Neuronal stem cell (in vitro differentiated cells): ENCODE measurements around the gene CD200R1L.

ENCODE experiments used
- DNase-seq: peaks from one replicate; pipeline ENCODE4 v3.0.0-alpha.2; 2013; ENCODE audit warnings: low spot score
- H2AFZ ChIP-seq: one replicate; pipeline ENCODE4 v1.6.1; 2013; ENCODE audit warnings: mild to moderate bottlenecking, low read length, inconsistent platforms
- H2AK5ac ChIP-seq: 2 replicates; pipeline ENCODE4 v1.6.1; 2013; ENCODE audit warnings: low read depth, mild to moderate bottlenecking, inconsistent platforms, low read length, moderate library complexity, mixed read lengths
- H2BK120ac ChIP-seq: 2 replicates; pipeline ENCODE4 v1.6.1; 2013; ENCODE audit warnings: low read depth, mild to moderate bottlenecking, inconsistent platforms, low read length, moderate library complexity, mixed read lengths
- H2BK12ac ChIP-seq: one replicate; pipeline ENCODE4 v1.6.1; 2013; ENCODE audit warnings: low read length, inconsistent platforms
- H2BK15ac ChIP-seq: 2 replicates; pipeline ENCODE4 v1.6.1; 2013; ENCODE audit warnings: mild to moderate bottlenecking, low read length, inconsistent platforms, mixed read lengths
- H2BK5ac ChIP-seq: one replicate; pipeline ENCODE4 v1.6.1; 2013; ENCODE audit warnings: inconsistent platforms, mild to moderate bottlenecking, low read length, moderate library complexity
- H3K14ac ChIP-seq: one replicate; pipeline ENCODE4 v1.6.1; 2013; ENCODE audit warnings: low read length, inconsistent platforms
- H3K18ac ChIP-seq: 2 replicates; pipeline ENCODE4 v1.6.1; 2013; ENCODE audit warnings: low read length, inconsistent platforms
- H3K23ac ChIP-seq: 2 replicates; pipeline ENCODE4 v1.6.1; 2013; ENCODE audit warnings: low read depth, mild to moderate bottlenecking, mixed read lengths, low read length, inconsistent platforms; ENCODE audit not compliant: poor library complexity
- H3K27ac ChIP-seq: replicated peaks from 3 replicates; pipeline ENCODE4 v1.5.1; 2013; ENCODE audit warnings: low read length, inconsistent platforms
- H3K27me3 ChIP-seq, 3 experiments: 2 replicates each; pipeline ENCODE4 v1.6.1; 2013; ENCODE audit warnings: low read length in 3 of 3, mild to moderate bottlenecking in 2 of 3, inconsistent platforms in 1 of 3, low read depth in 1 of 3, mixed read lengths in 1 of 3, moderate library complexity in 1 of 3; ENCODE audit not compliant: control insufficient read depth in 3 of 3, insufficient read depth in 3 of 3
- H3K36me3 ChIP-seq, 2 donors: replicated peaks in 1 of 2; 2 replicates each; pipeline ENCODE4 v1.6.1; 2013; ENCODE audit warnings: low read length in 2 of 2; ENCODE audit not compliant: control insufficient read depth in 2 of 2, insufficient read depth in 2 of 2
- H3K4ac ChIP-seq: 2 replicates; pipeline ENCODE4 v1.6.1; 2013; ENCODE audit warnings: inconsistent platforms, mild to moderate bottlenecking, low read length, moderate library complexity
- H3K4me1 ChIP-seq, 2 donors: 1 replicate in 1 of 2; 2 replicates in 1 of 2; pipeline ENCODE4 v1.6.1; 2013; ENCODE audit warnings: low read length in 2 of 2, low read depth in 1 of 2; ENCODE audit not compliant: control insufficient read depth in 2 of 2, insufficient read depth in 1 of 2
- H3K4me2 ChIP-seq: one replicate; pipeline ENCODE4 v1.6.1; 2013; ENCODE audit warnings: mild to moderate bottlenecking, low read length, inconsistent platforms; ENCODE audit not compliant: insufficient read depth, poor library complexity, severe bottlenecking
- H3K4me3 ChIP-seq, 2 donors: 2 replicates each; pipeline ENCODE4 v1.5.1; 2013; ENCODE audit warnings: low read length in 2 of 2, mild to moderate bottlenecking in 2 of 2, inconsistent platforms in 1 of 2, moderate library complexity in 1 of 2
- H3K79me1 ChIP-seq: one replicate; pipeline ENCODE4 v1.6.1; 2013; ENCODE audit warnings: low read depth, mild to moderate bottlenecking, inconsistent platforms, low read length, moderate library complexity
- H3K9ac ChIP-seq: one replicate; pipeline ENCODE4 v1.6.1; 2013; ENCODE audit warnings: mild to moderate bottlenecking, low read depth, low read length, inconsistent platforms; ENCODE audit not compliant: poor library complexity
- H3K9me3 ChIP-seq, 2 donors: replicated peaks in 1 of 2; 2 replicates each; pipeline versions ENCODE3 to v1.6.1; 2013; ENCODE audit warnings: low read length in 2 of 2, mild to moderate bottlenecking in 2 of 2, inconsistent platforms in 1 of 2, low read depth in 1 of 2, mixed read lengths in 1 of 2, moderate library complexity in 1 of 2; ENCODE audit not compliant: control insufficient read depth in 2 of 2, insufficient read depth in 1 of 2
- H4K8ac ChIP-seq: one replicate; pipeline ENCODE4 v1.6.1; 2013; ENCODE audit warnings: low read depth, mild to moderate bottlenecking, inconsistent platforms, low read length, moderate library complexity
- H4K91ac ChIP-seq: one replicate; pipeline ENCODE4 v1.6.1; 2013; ENCODE audit warnings: low read length, low read depth, mild to moderate bottlenecking, inconsistent platforms; ENCODE audit not compliant: poor library complexity
- WGBS, 2 donors: extraction: QIAGEN DNeasy Blood & Tissue Kit; methylation state at CpG; one replicate each; pipeline ENCODE4 v1.1.7; 2013; ENCODE audit warnings: missing lambda C conversion rate in 2 of 2, mixed read lengths in 1 of 2; ENCODE audit not compliant: insufficient read length in 2 of 2, insufficient replicate concordance in 1 of 2; ENCODE audit errors: extremely low coverage in 2 of 2; 5-methylcytosine and 5-hydroxymethylcytosine counted together

Gene CD200R1L

GRCh38 chr3:112781599-112781998 lies 65.1 kb downstream of the CD200R1L start:
- Histone ChIP-seq H2AK5ac (no peak overlapping the region), H3K4me3 (no peak overlapping the region), H3K27ac (no peak overlapping the region), H3K9me3 (no peaks in the 10 kb centered on the region), H2BK5ac (no peak overlapping the region), H3K79me1 (no peaks in the 10 kb centered on the region), H4K91ac (no peak overlapping the region), H3K4me2 (no peak overlapping the region), H2BK120ac (no peak overlapping the region), H3K18ac (no peak overlapping the region), H3K27me3 (no peaks in the 10 kb centered on the region), H3K9ac (no peak overlapping the region), H3K36me3 (no peaks in the 10 kb centered on the region), H2BK12ac (no peak overlapping the region), H3K14ac (no peak overlapping the region), H3K23ac (no peak overlapping the region), H2AFZ (no peak overlapping the region), H2BK15ac (no peak overlapping the region), H3K4me1 (no peaks in the 10 kb centered on the region), H3K4ac (no peak overlapping the region), H4K8ac (no peak overlapping the region)
- DNase-seq = no peak
- WGBS, 2 donors = no CpG with 5 or more reads among the region's 1 CpG

DNA sequence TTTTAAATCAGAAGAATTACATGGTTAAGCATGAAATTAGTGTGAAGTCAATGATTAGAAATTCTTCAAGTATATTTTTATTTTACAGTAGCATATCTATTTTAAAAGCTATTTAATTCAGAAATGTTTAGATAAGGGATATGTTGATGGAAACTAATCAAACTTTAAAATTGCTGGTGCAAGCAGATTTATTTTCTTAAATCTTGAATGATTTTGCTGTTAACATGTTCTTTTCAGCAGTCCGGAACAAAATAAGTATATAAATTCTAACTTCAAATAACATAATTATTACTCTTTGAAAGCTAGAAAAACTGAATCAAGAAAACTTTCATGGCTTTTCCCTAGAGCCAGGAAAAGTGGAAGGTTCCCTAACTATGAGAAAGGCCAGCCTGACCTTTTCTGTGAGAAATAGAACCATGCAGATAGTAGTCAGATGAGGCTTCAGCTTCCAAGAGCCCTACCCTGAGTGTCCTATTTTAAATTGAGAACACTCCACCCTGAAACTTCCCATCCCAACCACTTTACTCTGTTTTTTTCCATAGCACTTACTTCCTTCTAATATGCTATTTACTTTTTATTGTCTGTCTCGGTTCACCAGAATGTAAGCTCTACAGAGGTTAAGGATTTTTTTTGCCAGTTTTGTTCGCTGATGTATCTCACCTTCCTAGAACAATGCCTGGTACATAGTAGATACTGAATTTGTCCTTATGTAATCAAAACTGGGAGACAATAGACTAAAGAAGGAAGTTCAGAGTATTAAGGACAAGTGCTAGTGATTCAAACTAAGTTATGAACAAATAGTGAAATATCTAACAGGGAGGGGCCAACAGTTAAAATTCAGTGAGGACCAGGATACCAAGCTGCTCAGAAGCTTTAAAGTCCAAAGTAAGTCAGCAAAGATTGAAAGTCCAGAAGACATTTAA lies 66.8 kb downstream of the CD200R1L start:
- Histone ChIP-seq H3K18ac (no peak overlapping the region), H2BK5ac (no peak overlapping the region), H3K9ac (no peak overlapping the region), H2BK120ac (no peak overlapping the region), H3K9me3 (no peaks in the 10 kb centered on the region), H3K14ac (no peak overlapping the region), H3K4me1 (no peaks in the 10 kb centered on the region), H4K91ac (no peak overlapping the region), H4K8ac (no peak overlapping the region), H2BK15ac (no peak overlapping the region), H2AK5ac (no peak overlapping the region), H3K4ac (no peak overlapping the region), H3K4me2 (no peak overlapping the region), H3K27me3 (no peaks in the 10 kb centered on the region), H3K4me3 (no peak overlapping the region), H3K23ac (no peak overlapping the region), H3K36me3 (no peaks in the 10 kb centered on the region), H3K27ac (no peak overlapping the region), H2AFZ (no peak overlapping the region), H3K79me1 (no peaks in the 10 kb centered on the region), H2BK12ac (no peak overlapping the region)
- no CpG with 5 or more reads among the region's 3 CpGs for WGBS, 2 donors
- DNase-seq = no peak

- Histone ChIP-seq H3K9me3 (no peaks in the 10 kb centered on the region), H3K14ac (no peak overlapping the region), H4K91ac (no peak overlapping the region), H3K9ac (no peak overlapping the region), H3K79me1 (no peaks in the 10 kb centered on the region), H3K27me3 (no peaks in the 10 kb centered on the region), H3K4me3 (no peak overlapping the region), H3K18ac (no peak overlapping the region), H3K27ac (no peak overlapping the region), H3K36me3 (no peaks in the 10 kb centered on the region), H3K4me2 (no peak overlapping the region), H2BK12ac (no peak overlapping the region), H3K23ac (no peak overlapping the region), H2BK120ac (no peak overlapping the region), H4K8ac (no peak overlapping the region), H2BK5ac (no peak overlapping the region), H3K4me1 (no peaks in the 10 kb centered on the region), H2BK15ac (no peak overlapping the region), H2AK5ac (no peak overlapping the region), H2AFZ (no peak overlapping the region), H3K4ac (no peak overlapping the region)
- no peak for DNase-seq
These were observed 67.7 kb downstream of the CD200R1L start for GRCh38 chr3:112779011-112779410.

DNA sequence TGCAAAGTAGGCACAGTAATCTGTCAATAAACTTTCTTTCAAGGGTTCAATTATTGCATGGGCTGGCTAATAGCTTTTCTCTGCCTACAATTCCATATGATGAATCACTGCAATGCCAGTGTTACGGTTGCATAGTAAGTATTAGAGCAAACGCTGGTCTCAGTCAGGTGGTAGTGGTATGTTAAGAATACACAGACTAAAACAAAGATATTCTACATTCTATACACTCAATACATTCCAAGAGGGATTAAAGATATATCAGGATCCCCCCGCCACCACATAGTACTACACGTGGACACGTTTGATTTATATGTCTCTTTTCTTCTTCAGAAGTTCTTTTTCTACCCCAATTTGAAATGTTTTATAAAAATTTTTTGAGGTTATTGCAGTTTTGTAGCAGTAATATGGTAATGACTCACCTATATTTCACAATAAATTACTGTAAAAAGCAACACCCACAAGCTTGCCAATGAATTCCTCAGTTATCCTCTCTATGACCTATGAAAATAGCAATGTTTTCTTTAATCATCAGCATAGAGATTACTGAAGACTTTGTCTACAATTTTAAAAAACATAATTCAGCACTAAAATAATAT lies 68.2 kb downstream of the CD200R1L start:
- no peak overlapping the region for H2BK5ac ChIP-seq
- H3K9ac ChIP-seq = no peak overlapping the region
- H2AK5ac ChIP-seq = no peak overlapping the region
- H3K4me1 ChIP-seq = no peaks in the 10 kb centered on the region
- H3K18ac ChIP-seq = no peak overlapping the region
- H3K36me3 ChIP-seq = no peaks in the 10 kb centered on the region
- no peak overlapping the region for H3K4ac ChIP-seq
- no peak overlapping the region for H3K4me3 ChIP-seq
- no peak overlapping the region for H2BK15ac ChIP-seq
- no CpG with 5 or more reads among the region's 5 CpGs for WGBS, 2 donors
- no peaks in the 10 kb centered on the region for H3K27me3 ChIP-seq
- no peak overlapping the region for H2BK12ac ChIP-seq
- H3K27ac ChIP-seq = no peak overlapping the region
- H3K14ac ChIP-seq = no peak overlapping the region
- DNase-seq = no peak
- H3K79me1 ChIP-seq = no peaks in the 10 kb centered on the region
- no peak overlapping the region for H4K8ac ChIP-seq
- no peak overlapping the region for H3K23ac ChIP-seq
- no peak overlapping the region for H3K4me2 ChIP-seq
- no peak overlapping the region for H2BK120ac ChIP-seq
- no peaks in the 10 kb centered on the region for H3K9me3 ChIP-seq
- no peak overlapping the region for H2AFZ ChIP-seq
- no peak overlapping the region for H4K91ac ChIP-seq
